K562 (cell line): ENCODE results near the gene EPSTI1. TPM values are rescaled to one million over a fixed set of nuclear protein-coding genes. Genes with fewer than 3 reads are reported as not detected.
"Not testable (repeated sequence)": the region's sequence is repeated elsewhere in the genome, so short reads cannot be mapped to it uniquely, and the experiment has no call there.

Source experiments
- ATAC-seq: fragments of 200-7000 bp; cut with Tn5 transposase; 3 replicates; pipeline ENCODE4 v1.9.1; 2020; ENCODE audit warnings: moderate library complexity
- BruUV-seq: library from RNA; stranded (reverse); fragments of 400-500 nt; replicated peaks from 2 replicates; lab custom pipeline; 2021; lab: Mats Ljungman, UMichigan
- CTCF ChIA-PET: fragments of 300-600 bp; formaldehyde crosslinking; extraction: SDS; loops from one replicate; lab custom pipeline; 2021; ENCODE audit warnings: low intra/inter-chr PET ratio; lab: Yijun Ruan, JAX
- POLR2A ChIA-PET: fragments of 300-600, 350-650 bp; sonication (Branson Sonifier 250); formaldehyde crosslinking; extraction: SDS; loops from one replicate; lab custom pipeline; 2021; ENCODE audit warnings: antibody characterized with exemption, inconsistent platforms; lab: Yijun Ruan, JAX
- DNase-seq, 4 experiments: peaks; one replicate each; pipeline versions ENCODE4 v3.0.0 to v3.0.0-alpha.2; 2011 to 2018; ENCODE audit warnings: low spot score in 3 of 4, mixed read lengths in 3 of 4; ENCODE audit errors: extremely low read depth in 1 of 4
- FAIRE-seq: peaks from 2 replicates; lab custom pipeline; 2011; peaks lifted over from hg19 to GRCh38; lab: Jason Lieb, UNC
- H2AFZ ChIP-seq: 2 replicates; pipeline ENCODE4 v1.6.0; 2011; ENCODE audit warnings: low read depth, low read length, control low read depth, inconsistent platforms
- H3K27ac ChIP-seq: fragments of 200-600 bp; 3 replicates; pipeline ENCODE4 v1.8.0; 2011; ENCODE audit warnings: low read depth, mild to moderate bottlenecking, control low read depth, inconsistent platforms, low read length, moderate library complexity, mixed read lengths; ENCODE audit errors: extremely low read depth
- H3K27me3 ChIP-seq, 2 experiments: fragments of 300-600 bp in 1 of 2; 2 replicates in 1 of 2; 3 replicates in 1 of 2; pipeline versions ENCODE4 v1.6.0 to v1.8.0; 2011; ENCODE audit warnings: inconsistent platforms in 2 of 2, low read length in 2 of 2, mild to moderate bottlenecking in 1 of 2, mixed read lengths in 1 of 2, moderate library complexity in 1 of 2; ENCODE audit not compliant: control insufficient read depth in 2 of 2, insufficient read depth in 2 of 2
- H3K36me3 ChIP-seq: fragments of 300-600 bp; 3 replicates; pipeline ENCODE4 v1.8.0; 2011; ENCODE audit warnings: mild to moderate bottlenecking, low read length, inconsistent platforms; ENCODE audit not compliant: control insufficient read depth, insufficient read depth
- H3K4me1 ChIP-seq, 2 experiments: fragments of 200-600 bp in 1 of 2; replicated peaks in 1 of 2; 2 replicates in 1 of 2; 3 replicates in 1 of 2; pipeline versions ENCODE4 v1.5.1 to v1.8.0; 2011; ENCODE audit warnings: inconsistent platforms in 2 of 2, low read length in 2 of 2, mild to moderate bottlenecking in 1 of 2, mixed read lengths in 1 of 2, moderate library complexity in 1 of 2; ENCODE audit not compliant: control insufficient read depth in 2 of 2, insufficient read depth in 2 of 2
- H3K4me2 ChIP-seq: 2 replicates; pipeline ENCODE4 v1.6.1; 2011; ENCODE audit warnings: low read length, control low read depth, inconsistent platforms, mixed read lengths; ENCODE audit not compliant: insufficient read depth
- H3K4me3 ChIP-seq: fragments of 200-600 bp; sonication (generic), shearing (Covaris generic); 2 replicates; pipeline ENCODE4 v1.5.1; 2016; ENCODE audit warnings: control low read depth, inconsistent platforms
- H3K79me2 ChIP-seq: fragments of 200-600 bp; 3 replicates; pipeline ENCODE4 v1.8.0; 2011; ENCODE audit warnings: low read length, inconsistent platforms; ENCODE audit not compliant: control insufficient read depth, insufficient read depth
- H3K9ac ChIP-seq, 2 experiments: 2 replicates each; pipeline versions ENCODE4 v1.6.0 to v1.6.1; 2011; ENCODE audit warnings: low read depth in 2 of 2, low read length in 2 of 2, control low read depth in 1 of 2, inconsistent platforms in 1 of 2, mild to moderate bottlenecking in 1 of 2, mixed read lengths in 1 of 2; ENCODE audit not compliant: insufficient read depth in 1 of 2
- H3K9me1 ChIP-seq: one replicate; pipeline ENCODE4 v1.6.0; 2011; ENCODE audit warnings: inconsistent platforms, mild to moderate bottlenecking, low read length, moderate library complexity; ENCODE audit not compliant: control insufficient read depth, insufficient read depth
- H3K9me3 ChIP-seq: replicated peaks from 2 replicates; pipeline ENCODE4 v1.5.1; 2011; ENCODE audit warnings: low read depth, low read length, inconsistent platforms; ENCODE audit not compliant: control insufficient read depth, insufficient read depth
- H4K20me1 ChIP-seq: replicated peaks from 2 replicates; pipeline ENCODE4 v1.6.1; 2011; ENCODE audit warnings: low read length, inconsistent platforms, mixed read lengths; ENCODE audit not compliant: control insufficient read depth, insufficient read depth
- DPF2 ChIP-seq: fragments of 450-650 bp; IDR thresholded peaks from 2 replicates; pipeline ENCODE4 v1.6.1; 2016
- SMAD2 ChIP-seq: fragments of 150-350 bp; IDR thresholded peaks from 2 replicates; pipeline ENCODE4 v1.6.1; 2014; ENCODE audit warnings: low read depth, mild to moderate bottlenecking, low read length
- WGBS: fragments of 100-300 bp; shearing (Covaris generic); methylation state at CpG from one replicate; pipeline ENCODE4 v1.1.6; 2016; ENCODE audit warnings: low coverage, mixed read lengths; ENCODE audit not compliant: insufficient coverage; ENCODE audit errors: missing lambda C conversion rate; 5-methylcytosine and 5-hydroxymethylcytosine counted together
- in situ Hi-C: fragments of 300-500 bp; cut with MboI; formaldehyde crosslinking; loops from 4 replicates; pipeline ENCODE4 v1.15.0; 2018; ENCODE audit warnings: inconsistent platforms, mixed read lengths
- intact Hi-C: fragments of 100-400 bp; cut with micrococcal nuclease; formaldehyde crosslinking; loops from 2 replicates; pipeline ENCODE4 v1.14.2; 2022
- polyA plus RNA-seq, 8 experiments: library from polyadenylated mRNA; depleted of rRNA in 4 of 8; stranded (reverse) in 5 of 8; unstranded in 3 of 8; fragments of >200 nt; fragmentation: Nextera tagmentation in 2 of 8; fragmentation: Illumina TruSeq in 1 of 8; extraction: Ambion mirVana in 2 of 8; extraction: Trizol in 1 of 8; gene quantifications; 2 replicates each; pipeline versions ENCODE4 v1.2.1 to v1.2.3, GENCODE V29; 2011 to 2014; ENCODE audit warnings: inconsistent platforms in 1 of 8, missing spikeins in 1 of 8
- total RNA-seq, 7 experiments: library from RNA; depleted of rRNA in 6 of 7; stranded (reverse); fragments of >200 nt in 6 of 7; fragmentation: Illumina TruSeq in 2 of 7; extraction: Trizol in 2 of 7; gene quantifications; 2 replicates each; pipeline versions ENCODE4 v1.2.1 to v1.2.3, GENCODE V29; 2011 to 2021; ENCODE audit warnings: low replicate concordance in 1 of 7
- TF ChIP-seq, protein P1 (sequence below): fragments of 450-650 bp; IDR thresholded peaks from 2 replicates; pipeline ENCODE4 v1.7.0; 2016; ENCODE audit warnings: borderline replicate concordance

The EPSTI1 gene
- total and polyA plus RNA-seq, 9 of the 15 experiments (the other 6 are each of a cell fraction or from before 2014, with no cell fraction given): 0.18 to 1.0 TPM; not detected in 7

DNA sequence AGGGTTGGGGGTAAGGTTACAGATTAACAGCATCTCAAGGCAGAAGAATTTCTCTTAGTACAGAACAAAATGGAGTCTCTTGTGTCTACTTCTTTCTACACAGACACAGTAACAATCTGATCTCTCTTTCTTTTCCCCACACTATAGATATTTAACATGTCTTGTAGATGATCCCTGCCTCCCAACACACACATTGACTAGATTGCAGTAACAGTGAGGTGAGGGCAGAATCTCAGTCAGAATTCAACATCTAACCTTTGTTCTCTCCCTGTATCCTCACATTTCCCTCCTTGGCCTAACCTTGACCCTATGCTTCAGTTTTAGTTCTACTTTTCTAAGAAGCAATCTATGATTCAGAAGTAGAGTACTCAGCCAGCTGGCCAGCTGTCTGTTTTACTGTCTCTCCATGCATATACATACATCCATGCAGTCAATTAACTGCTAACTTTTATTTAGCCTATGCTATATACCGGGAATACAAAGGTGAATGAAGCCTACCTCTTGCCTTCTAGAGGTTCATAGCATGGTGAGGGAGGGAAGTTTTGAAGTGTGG, 49.4 kb upstream of the EPSTI1 start:
- H3K9me1 ChIP-seq: no peaks in the 10 kb centered on the region
- no peak overlapping the region for H3K4me3 ChIP-seq
- no peaks in the 10 kb centered on the region for H3K36me3 ChIP-seq
- no peaks in the 10 kb centered on the region; a peak in 1 of 5 replicates for H3K27me3 ChIP-seq
- TF ChIP-seq DPF2 (no peak), SMAD2 (no peak)
- TF ChIP-seq, protein P1, sequence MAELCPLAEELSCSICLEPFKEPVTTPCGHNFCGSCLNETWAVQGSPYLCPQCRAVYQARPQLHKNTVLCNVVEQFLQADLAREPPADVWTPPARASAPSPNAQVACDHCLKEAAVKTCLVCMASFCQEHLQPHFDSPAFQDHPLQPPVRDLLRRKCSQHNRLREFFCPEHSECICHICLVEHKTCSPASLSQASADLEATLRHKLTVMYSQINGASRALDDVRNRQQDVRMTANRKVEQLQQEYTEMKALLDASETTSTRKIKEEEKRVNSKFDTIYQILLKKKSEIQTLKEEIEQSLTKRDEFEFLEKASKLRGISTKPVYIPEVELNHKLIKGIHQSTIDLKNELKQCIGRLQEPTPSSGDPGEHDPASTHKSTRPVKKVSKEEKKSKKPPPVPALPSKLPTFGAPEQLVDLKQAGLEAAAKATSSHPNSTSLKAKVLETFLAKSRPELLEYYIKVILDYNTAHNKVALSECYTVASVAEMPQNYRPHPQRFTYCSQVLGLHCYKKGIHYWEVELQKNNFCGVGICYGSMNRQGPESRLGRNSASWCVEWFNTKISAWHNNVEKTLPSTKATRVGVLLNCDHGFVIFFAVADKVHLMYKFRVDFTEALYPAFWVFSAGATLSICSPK: no peak
- ATAC-seq (no peak), FAIRE-seq (no peak), DNase-seq (no peak)
- intact Hi-C loops (no loop called here), in situ Hi-C loops (no loop called here)
- CTCF ChIA-PET: no interaction called here
- no peak overlapping the region for H3K27ac ChIP-seq
- POLR2A ChIA-PET: no interaction called here
- H3K9ac ChIP-seq: no peak overlapping the region
- H3K9me3 ChIP-seq: no peaks in the 10 kb centered on the region
- no peaks in the 10 kb centered on the region for H4K20me1 ChIP-seq
- H2AFZ ChIP-seq: no peak overlapping the region
- no peaks in the 10 kb centered on the region for H3K79me2 ChIP-seq
- no TSS peak for BruUV-seq
- H3K4me1 ChIP-seq: peaks cover 0 to 5% of the 10 kb centered on the region in 2 experiments; a peak in 1 of 5 replicates
- no CpG with 5 or more reads among the region's 1 CpG for WGBS
- H3K4me2 ChIP-seq: no peak overlapping the region

- BruUV-seq, H3K9me1 ChIP-seq, H4K20me1 ChIP-seq, H3K79me2 ChIP-seq, H3K9ac ChIP-seq, H3K4me3 ChIP-seq, H3K4me2 ChIP-seq, H3K36me3 ChIP-seq, H3K4me1 ChIP-seq, DNase-seq, in situ Hi-C loops, CTCF ChIA-PET, intact Hi-C loops, H3K27ac ChIP-seq, POLR2A ChIA-PET, H3K9me3 ChIP-seq, ATAC-seq, H2AFZ ChIP-seq, FAIRE-seq, H3K27me3 ChIP-seq: not testable (repeated sequence)
- 2% methylated on average over 10 of the region's 13 CpGs for WGBS
Observed at GRCh38 chr13:43040581-43041368, 48.7 kb upstream of the EPSTI1 start.
